ENCODE results near the gene OR6X1. TPM values are rescaled to one million over a fixed set of nuclear protein-coding genes. Genes with fewer than 3 reads are reported as not detected.

Gene OR6X1
- total RNA-seq, 1 donor from 2014 or later, result not detected

DNA sequence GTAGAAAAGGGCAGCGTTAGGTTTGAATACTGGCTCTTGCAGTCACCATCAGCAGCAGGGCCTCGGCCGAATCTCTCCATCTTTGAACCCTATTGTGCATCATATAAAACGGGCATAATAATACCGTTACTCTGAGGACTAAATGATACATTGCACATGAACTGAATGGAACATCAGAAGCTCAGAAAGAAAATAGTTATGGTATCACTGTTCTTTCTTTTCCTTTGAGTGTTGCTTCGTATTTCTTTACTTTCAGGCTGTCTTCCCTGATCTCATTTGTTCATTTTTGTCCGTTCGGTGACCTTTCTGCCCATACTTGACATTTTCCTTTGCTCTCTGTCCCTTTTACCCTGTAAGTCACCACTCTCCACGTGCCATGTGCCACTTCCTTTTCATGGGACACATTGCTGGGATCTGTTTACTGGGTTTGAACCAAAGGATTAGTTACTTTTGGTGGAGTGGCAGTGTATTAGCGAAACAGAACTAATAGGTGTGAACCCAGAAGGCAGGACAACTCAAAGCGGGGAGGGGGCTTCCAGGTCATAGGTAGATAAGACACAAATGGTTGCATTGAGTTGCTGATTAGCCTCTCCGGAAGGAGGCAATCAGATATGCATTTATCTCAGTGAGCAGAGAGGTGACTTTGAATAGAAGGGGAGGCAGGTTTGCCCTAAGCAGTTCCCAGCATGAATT is 12.1 kb downstream of the OR6X1 start:
- Histone ChIP-seq H3K4me1 (ENCODE audit: insufficient read depth, low read length) (peaks cover 11% of the 10 kb centered on the region), H3K4me3 (ENCODE audit: insufficient read depth, low read depth, low read length) (peak overlapping the region; percentile 96), H3K79me2 (ENCODE audit: insufficient read depth, low read length) (peaks cover 46% of the 10 kb centered on the region), H3K4me2 (ENCODE audit: low read length) (peak overlapping the region; percentile 99), H2AFZ (ENCODE audit: low read depth, low read length) (peak overlapping the region; percentile 87), H3K27me3 (ENCODE audit: insufficient read depth, low read length) (no peaks in the 10 kb centered on the region), H3K27ac (ENCODE audit: low read depth, low read length) (no peak overlapping the region), H4K20me1 (ENCODE audit: insufficient read depth, low read length) (peaks cover 23% of the 10 kb centered on the region), H3K9me3 (ENCODE audit: insufficient read depth, low read depth, low read length) (no peaks in the 10 kb centered on the region), H3K9ac (ENCODE audit: low read length) (peak overlapping the region; percentile 92), H3K36me3 (ENCODE audit: insufficient read depth, low read length) (peaks cover 15% of the 10 kb centered on the region)
- Mint-ChIP-seq H3K9me3 (ENCODE audit: unreplicated experiment) (no peaks in the 10 kb centered on the region), H3K4me3 (ENCODE audit: unreplicated experiment) (peak overlapping the region; percentile 99), H3K27ac (ENCODE audit: unreplicated experiment) (peak overlapping the region; percentile 95), H3K36me3 (ENCODE audit: low read depth, unreplicated experiment) (peaks cover 10% of the 10 kb centered on the region), H3K4me1 (ENCODE audit: low read depth, unreplicated experiment) (peaks cover 12% of the 10 kb centered on the region), H3K27me3 (ENCODE audit: low read depth, unreplicated experiment) (no peaks in the 10 kb centered on the region)
- FAIRE-seq, result no peak
- TF ChIP-seq CTCF (IDR thresholded peaks at IDR 0.05; ENCODE audit: insufficient read depth, low read depth, low read length) (no peak), EZH2 (IDR thresholded peaks at IDR 0.05; ENCODE audit: insufficient read depth, low read length) (no peak)
- no peak for DNase-seq (ENCODE audit: low read depth)

GRCh38 chr11:123741159-123742030 is 12.9 kb downstream of the OR6X1 start, which contains the start of gene ZNF202:
Gene ZNF202, minus strand, starts transcription at chr11:123741660. Its CDS starts 10,772 bp downstream, at chr11:123730888.
- Histone ChIP-seq H4K20me1 (ENCODE audit: insufficient read depth, low read length) (peaks cover 23% of the 10 kb centered on the region), H3K27ac (ENCODE audit: low read depth, low read length) (peak within 1 kb of the TSS; percentile 76), H3K27me3 (ENCODE audit: insufficient read depth, low read length) (no peaks in the 10 kb centered on the region), H3K4me1 (ENCODE audit: insufficient read depth, low read length) (peaks cover 11% of the 10 kb centered on the region), H3K9ac (ENCODE audit: low read length) (peak within 1 kb of the TSS; percentile 92), H3K36me3 (ENCODE audit: insufficient read depth, low read length) (peaks cover 17% of the 10 kb centered on the region), H3K79me2 (ENCODE audit: insufficient read depth, low read length) (peaks cover 53% of the 10 kb centered on the region), H3K9me3 (ENCODE audit: insufficient read depth, low read depth, low read length) (no peaks in the 10 kb centered on the region), H2AFZ (ENCODE audit: low read depth, low read length) (peak within 1 kb of the TSS; percentile 87), H3K4me2 (ENCODE audit: low read length) (peak within 1 kb of the TSS; percentile 99), H3K4me3 (ENCODE audit: insufficient read depth, low read depth, low read length) (peak within 1 kb of the TSS; percentile 96)
- Mint-ChIP-seq H3K27me3 (ENCODE audit: low read depth, unreplicated experiment) (no peaks in the 10 kb centered on the region), H3K4me1 (ENCODE audit: low read depth, unreplicated experiment) (peaks cover 12% of the 10 kb centered on the region), H3K36me3 (ENCODE audit: low read depth, unreplicated experiment) (peaks cover 10% of the 10 kb centered on the region), H3K4me3 (ENCODE audit: unreplicated experiment) (peak within 1 kb of the TSS; percentile 99), H3K9me3 (ENCODE audit: unreplicated experiment) (no peaks in the 10 kb centered on the region), H3K27ac (ENCODE audit: unreplicated experiment) (peak within 1 kb of the TSS; percentile 95)
- TF ChIP-seq CTCF (IDR thresholded peaks at IDR 0.05; ENCODE audit: insufficient read depth, low read depth, low read length) (no peak), EZH2 (IDR thresholded peaks at IDR 0.05; ENCODE audit: insufficient read depth, low read length) (no peak)
- DNase-seq (ENCODE audit: low read depth), result peak; percentile 80
- FAIRE-seq, result no peak
